H9 (cell line): ENCODE data around the gene NSUN2. TPM values are rescaled to one million over a fixed set of nuclear protein-coding genes. Genes with fewer than 3 reads are reported as not detected.

Source experiments
- DNase-seq: peaks from one replicate; pipeline ENCODE4 v3.0.0-alpha.2; 2017
- H2AFZ ChIP-seq: one replicate; pipeline ENCODE4 v1.6.1; 2013; ENCODE audit warnings: mild to moderate bottlenecking, low read length, control low read depth, moderate library complexity
- H2AK5ac ChIP-seq: 2 replicates; pipeline ENCODE4 v1.6.1; 2013; ENCODE audit warnings: low read length, control low read depth, mixed read lengths; ENCODE audit not compliant: insufficient read length
- H2BK120ac ChIP-seq: one replicate; pipeline ENCODE4 v1.6.1; 2013; ENCODE audit warnings: low read depth, mild to moderate bottlenecking, low read length, control low read depth, inconsistent platforms; ENCODE audit not compliant: poor library complexity, severe bottlenecking
- H2BK12ac ChIP-seq: 2 replicates; pipeline ENCODE4 v1.6.1; 2013; ENCODE audit warnings: low read length, control low read depth, mixed read lengths, low read depth; ENCODE audit not compliant: insufficient read length
- H2BK15ac ChIP-seq: 2 replicates; pipeline ENCODE4 v1.6.1; 2013; ENCODE audit warnings: low read depth, low read length, control low read depth
- H2BK20ac ChIP-seq: one replicate; pipeline ENCODE4 v1.6.1; 2013; ENCODE audit warnings: low read depth, mild to moderate bottlenecking, low read length, control low read depth, inconsistent platforms; ENCODE audit not compliant: poor library complexity, severe bottlenecking
- H2BK5ac ChIP-seq: 2 replicates; pipeline ENCODE4 v1.6.1; 2013; ENCODE audit warnings: low read length, control low read depth, mixed read lengths; ENCODE audit not compliant: insufficient read length
- H3K14ac ChIP-seq: 2 replicates; pipeline ENCODE4 v1.6.1; 2013; ENCODE audit warnings: low read length, control low read depth; ENCODE audit not compliant: insufficient read depth
- H3K18ac ChIP-seq: 2 replicates; pipeline ENCODE4 v1.6.1; 2013; ENCODE audit warnings: low read depth, mild to moderate bottlenecking, mixed read lengths, low read length, control low read depth; ENCODE audit not compliant: insufficient read length
- H3K23ac ChIP-seq: 2 replicates; pipeline ENCODE4 v1.6.1; 2013; ENCODE audit warnings: low read length, control low read depth, mixed read lengths, low read depth; ENCODE audit not compliant: insufficient read length
- H3K23me2 ChIP-seq: 2 replicates; pipeline ENCODE4 v1.6.1; 2013; ENCODE audit warnings: low read depth, mild to moderate bottlenecking, mixed read lengths, low read length, control low read depth; ENCODE audit not compliant: insufficient read length, poor library complexity, severe bottlenecking
- H3K27ac ChIP-seq: 2 replicates; pipeline ENCODE4 v1.5.1; 2013; ENCODE audit warnings: low read length, control low read depth, mixed read lengths, low read depth; ENCODE audit not compliant: insufficient read length
- H3K27me3 ChIP-seq: 2 replicates; pipeline ENCODE4 v1.6.1; 2013; ENCODE audit warnings: low read length, control low read depth, inconsistent platforms; ENCODE audit not compliant: insufficient read depth
- H3K4ac ChIP-seq: 2 replicates; pipeline ENCODE4 v1.6.1; 2013; ENCODE audit warnings: low read depth, mild to moderate bottlenecking, control low read depth, inconsistent platforms, low read length, moderate library complexity
- H3K4me1 ChIP-seq: 2 replicates; pipeline ENCODE4 v1.6.1; 2013; ENCODE audit warnings: low read length, control low read depth, inconsistent platforms; ENCODE audit not compliant: insufficient read depth
- H3K4me2 ChIP-seq: 2 replicates; pipeline ENCODE4 v1.6.1; 2013; ENCODE audit warnings: low read length, control low read depth, mixed read lengths; ENCODE audit not compliant: insufficient read length, insufficient read depth
- H3K56ac ChIP-seq: 2 replicates; pipeline ENCODE4 v1.6.1; 2013; ENCODE audit warnings: low read depth, mild to moderate bottlenecking, mixed read lengths, low read length, control low read depth; ENCODE audit not compliant: insufficient read length
- H3K79me1 ChIP-seq: 2 replicates; pipeline ENCODE4 v1.6.1; 2013; ENCODE audit warnings: low read depth, mild to moderate bottlenecking, moderate library complexity, low read length, control low read depth, inconsistent platforms; ENCODE audit not compliant: insufficient read depth, poor library complexity, severe bottlenecking
- H3K79me2 ChIP-seq: 2 replicates; pipeline ENCODE4 v1.6.1; 2013; ENCODE audit warnings: low read length, control low read depth, inconsistent platforms; ENCODE audit not compliant: insufficient read depth
- H3K9ac ChIP-seq: 2 replicates; pipeline ENCODE4 v1.6.1; 2013; ENCODE audit warnings: low read length, control low read depth, mixed read lengths; ENCODE audit not compliant: insufficient read length; ENCODE audit errors: extremely low read depth
- H3K9me3 ChIP-seq: one replicate; pipeline ENCODE4 v1.6.1; 2013; ENCODE audit warnings: low read depth, low read length, inconsistent platforms; ENCODE audit not compliant: control insufficient read depth
- H3T11ph ChIP-seq: one replicate; pipeline ENCODE4 v1.6.1; 2013; ENCODE audit warnings: mild to moderate bottlenecking, low read length, control low read depth, inconsistent platforms
- H4K20me1 ChIP-seq: one replicate; pipeline ENCODE4 v1.6.1; 2013; ENCODE audit not compliant: control insufficient read depth, insufficient read length, insufficient read depth
- H4K5ac ChIP-seq: 2 replicates; pipeline ENCODE4 v1.6.1; 2013; ENCODE audit warnings: low read depth, mild to moderate bottlenecking, mixed read lengths, low read length, control low read depth; ENCODE audit not compliant: insufficient read length
- H4K8ac ChIP-seq: replicated peaks from 2 replicates; pipeline ENCODE4 v1.6.1; 2013; ENCODE audit warnings: low read length, control low read depth, mixed read lengths, low read depth; ENCODE audit not compliant: insufficient read length
- H4K91ac ChIP-seq: 2 replicates; pipeline ENCODE4 v1.6.1; 2013; ENCODE audit warnings: low read depth, mild to moderate bottlenecking, moderate library complexity, mixed read lengths, low read length, control low read depth; ENCODE audit not compliant: insufficient read length
- H3K27ac Mint-ChIP-seq, 3 experiments: 2 replicates in 2 of 3; 3 replicates in 1 of 3; pipeline ENCODE4 v1.8.0; 2020 to 2021; ENCODE audit warnings: mixed read lengths in 3 of 3, mild to moderate bottlenecking in 1 of 3, moderate library complexity in 1 of 3
- H3K27me3 Mint-ChIP-seq: 2 replicates; pipeline ENCODE4 v1.8.0; 2021; ENCODE audit warnings: low read depth, mild to moderate bottlenecking, moderate library complexity, mixed read lengths
- H3K36me3 Mint-ChIP-seq, 3 experiments: 2 replicates in 2 of 3; 3 replicates in 1 of 3; pipeline ENCODE4 v1.8.0; 2020 to 2021; ENCODE audit warnings: low read depth in 3 of 3, mixed read lengths in 3 of 3; ENCODE audit not compliant: insufficient read depth in 1 of 3
- H3K4me1 Mint-ChIP-seq, 2 experiments: 2 replicates each; pipeline ENCODE4 v1.8.0; 2020; ENCODE audit warnings: mixed read lengths in 2 of 2
- H3K4me3 Mint-ChIP-seq, 2 experiments: 2 replicates in 1 of 2; 3 replicates in 1 of 2; pipeline ENCODE4 v1.8.0; 2020 to 2021; ENCODE audit warnings: mild to moderate bottlenecking in 2 of 2, mixed read lengths in 2 of 2, moderate library complexity in 1 of 2
- H3K9me3 Mint-ChIP-seq, 2 experiments: 2 replicates in 1 of 2; 3 replicates in 1 of 2; pipeline ENCODE4 v1.8.0; 2020; ENCODE audit warnings: mild to moderate bottlenecking in 2 of 2, mixed read lengths in 2 of 2, moderate library complexity in 1 of 2
- CTCF ChIP-seq: fragments of 200-600 bp; sonication (generic); conservative IDR thresholded peaks from 3 replicates; pipeline ENCODE4 v1.8.0; 2021; ENCODE audit warnings: antibody characterized with exemption, mild to moderate bottlenecking
- WGBS: extraction: QIAGEN DNeasy Blood & Tissue Kit; methylation state at CpG from one replicate; pipeline ENCODE4 v1.1.7; 2013; ENCODE audit warnings: missing lambda C conversion rate, low lambda C conversion rate, mixed read lengths; ENCODE audit not compliant: insufficient read length; ENCODE audit errors: extremely low coverage; 5-methylcytosine and 5-hydroxymethylcytosine counted together
- total RNA-seq: library from RNA; stranded (reverse); gene quantifications from 2 replicates; pipeline ENCODE4 v1.2.1, GENCODE V29; 2021

NSUN2 gene
- total RNA-seq, 1 experiment from 2014 or later: 115 TPM

- no peak for TF ChIP-seq CTCF
These were observed 46.2 kb downstream of the NSUN2 start for GRCh38 chr5:6586647-6587042.

More at GRCh38 chr5:6586647-6587042, 46.2 kb downstream of the NSUN2 start:
- Mint-ChIP-seq H3K27me3 (peaks cover 56% of the 10 kb centered on the region), H3K4me3 (no peak overlapping the region), H3K4me1 (peaks cover 3 to 7% of the 10 kb centered on the region in 2 experiments), H3K9me3 (no peaks in the 10 kb centered on the region), H3K36me3 (no peaks in the 10 kb centered on the region), H3K27ac (no peak overlapping the region)
- Histone ChIP-seq H3K79me1 (no peaks in the 10 kb centered on the region), H3K27me3 (peaks cover 5% of the 10 kb centered on the region; the same call in 1 of the 2 replicates), H2BK5ac (no peak overlapping the region), H2BK12ac (no peak overlapping the region), H4K8ac (no peak overlapping the region), H3T11ph (no peak overlapping the region), H3K23ac (no peak overlapping the region), H4K5ac (no peak overlapping the region), H2BK120ac (no peak overlapping the region), H3K4me2 (no peak overlapping the region), H3K18ac (no peak overlapping the region), H4K20me1 (no peaks in the 10 kb centered on the region), H2BK20ac (no peak overlapping the region), H3K14ac (no peak overlapping the region), H3K4me1 (no peaks in the 10 kb centered on the region), H4K91ac (no peak overlapping the region), H2AK5ac (no peak overlapping the region), H3K23me2 (peaks cover 5% of the 10 kb centered on the region), H2AFZ (no peak overlapping the region), H3K9me3 (no peaks in the 10 kb centered on the region), H3K27ac (no peak overlapping the region), H3K56ac (no peak overlapping the region), H2BK15ac (no peak overlapping the region), H3K4ac (no peak overlapping the region), H3K79me2 (no peaks in the 10 kb centered on the region), H3K9ac (no peak overlapping the region)
- WGBS: no CpG with 5 or more reads among the region's 5 CpGs
- no peak for DNase-seq
